ENCODE measurements around the gene TRA2B.

DNA sequence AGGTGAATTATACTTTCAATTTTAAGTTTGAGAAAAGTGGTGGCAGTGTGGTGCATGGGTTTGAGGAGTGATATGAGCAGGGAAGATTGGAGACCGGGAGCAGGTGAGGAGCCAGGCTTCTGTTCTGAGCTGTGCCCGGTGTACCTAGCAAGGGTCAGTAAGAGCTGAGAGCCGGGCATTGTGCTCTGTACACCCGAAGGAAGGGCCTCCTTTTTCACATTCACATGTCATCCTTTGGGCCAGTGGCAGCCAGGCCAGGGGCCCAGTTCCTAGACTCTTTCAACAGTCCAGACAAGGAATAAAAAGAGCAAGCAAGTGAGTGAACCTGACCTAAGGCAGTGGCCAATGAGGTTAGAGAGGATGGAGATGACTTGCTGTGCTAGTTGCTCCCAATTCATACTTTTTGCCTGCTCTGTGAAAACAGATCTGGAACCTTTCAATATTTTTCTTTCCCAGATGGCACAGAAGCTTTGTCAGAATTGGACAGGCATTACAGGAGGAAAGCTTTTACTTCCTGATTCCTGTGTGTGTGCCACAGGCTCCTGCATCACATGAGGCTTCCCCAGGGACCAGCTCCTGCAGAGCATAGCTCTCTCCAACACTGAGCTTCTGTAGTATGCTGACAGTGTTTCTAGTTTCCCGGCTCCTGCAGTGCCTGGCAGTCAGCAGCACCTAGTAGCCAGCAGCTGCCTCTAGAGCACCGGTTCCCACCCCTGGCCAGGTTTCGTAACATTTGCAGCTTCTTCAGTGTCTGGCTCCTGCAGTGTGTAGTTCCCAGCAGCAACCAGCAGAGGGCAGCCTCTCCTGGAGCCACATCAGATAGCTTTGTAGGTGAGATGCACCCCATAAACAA lies 5.3 kb upstream of the TRA2B start:
- TF ChIP-seq, protein P1, sequence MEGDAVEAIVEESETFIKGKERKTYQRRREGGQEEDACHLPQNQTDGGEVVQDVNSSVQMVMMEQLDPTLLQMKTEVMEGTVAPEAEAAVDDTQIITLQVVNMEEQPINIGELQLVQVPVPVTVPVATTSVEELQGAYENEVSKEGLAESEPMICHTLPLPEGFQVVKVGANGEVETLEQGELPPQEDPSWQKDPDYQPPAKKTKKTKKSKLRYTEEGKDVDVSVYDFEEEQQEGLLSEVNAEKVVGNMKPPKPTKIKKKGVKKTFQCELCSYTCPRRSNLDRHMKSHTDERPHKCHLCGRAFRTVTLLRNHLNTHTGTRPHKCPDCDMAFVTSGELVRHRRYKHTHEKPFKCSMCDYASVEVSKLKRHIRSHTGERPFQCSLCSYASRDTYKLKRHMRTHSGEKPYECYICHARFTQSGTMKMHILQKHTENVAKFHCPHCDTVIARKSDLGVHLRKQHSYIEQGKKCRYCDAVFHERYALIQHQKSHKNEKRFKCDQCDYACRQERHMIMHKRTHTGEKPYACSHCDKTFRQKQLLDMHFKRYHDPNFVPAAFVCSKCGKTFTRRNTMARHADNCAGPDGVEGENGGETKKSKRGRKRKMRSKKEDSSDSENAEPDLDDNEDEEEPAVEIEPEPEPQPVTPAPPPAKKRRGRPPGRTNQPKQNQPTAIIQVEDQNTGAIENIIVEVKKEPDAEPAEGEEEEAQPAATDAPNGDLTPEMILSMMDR (IDR thresholded peaks at IDR 0.05), result peak; percentile 70 to 99 (median 92)
- no peak for TF ChIP-seq POLR2AphosphoS5 (IDR thresholded peaks at IDR 0.05)
- no peak for TF ChIP-seq POLR2A (IDR thresholded peaks at IDR 0.05)
- TF ChIP-seq EP300 (IDR thresholded peaks at IDR 0.05), result no peak
